Activated T-cell treated with anti-CD3 and anti-CD28 coated beads, Interleukin-2, amount 50 U/mL, for 24 hours (primary cell): ENCODE results near the gene OR8B4.

ENCODE experiments used
- DNase-seq: peaks from one replicate; pipeline ENCODE4 v3.0.0-alpha.2; 2020
- H3K27ac Mint-ChIP-seq: 2 replicates; pipeline ENCODE4 v1.8.0; 2020; ENCODE audit warnings: mild to moderate bottlenecking, mixed read lengths
- H3K27me3 Mint-ChIP-seq: 2 replicates; pipeline ENCODE4 v1.8.0; 2020; ENCODE audit warnings: mixed read lengths
- H3K36me3 Mint-ChIP-seq: 2 replicates; pipeline ENCODE4 v1.8.0; 2020; ENCODE audit warnings: low read depth, mixed read lengths
- H3K4me1 Mint-ChIP-seq: 2 replicates; pipeline ENCODE4 v1.8.0; 2020; ENCODE audit warnings: low read depth, mixed read lengths
- H3K4me3 Mint-ChIP-seq: 2 replicates; pipeline ENCODE4 v1.8.0; 2020; ENCODE audit warnings: mild to moderate bottlenecking, moderate library complexity, mixed read lengths
- H3K9me3 Mint-ChIP-seq: 2 replicates; pipeline ENCODE4 v1.8.0; 2020; ENCODE audit warnings: mixed read lengths

Gene OR8B4

GRCh38 chr11:124380585-124380984 lies 44.1 kb downstream of the OR8B4 start:
- no peak overlapping the region for H3K27ac Mint-ChIP-seq
- no peaks in the 10 kb centered on the region for H3K27me3 Mint-ChIP-seq
- no peak overlapping the region for H3K4me3 Mint-ChIP-seq
- H3K36me3 Mint-ChIP-seq = no peaks in the 10 kb centered on the region
- no peaks in the 10 kb centered on the region for H3K4me1 Mint-ChIP-seq
- no peak for DNase-seq
- H3K9me3 Mint-ChIP-seq = no peaks in the 10 kb centered on the region

- peaks cover 3% of the 10 kb centered on the region for H3K27me3 Mint-ChIP-seq
- H3K27ac Mint-ChIP-seq = no peak overlapping the region
- DNase-seq = no peak
- no peaks in the 10 kb centered on the region for H3K36me3 Mint-ChIP-seq
- H3K4me3 Mint-ChIP-seq = no peak overlapping the region
- H3K9me3 Mint-ChIP-seq = no peaks in the 10 kb centered on the region
- H3K4me1 Mint-ChIP-seq = no peaks in the 10 kb centered on the region
Measured at GRCh38 chr11:124376280-124376679, 48.4 kb downstream of the OR8B4 start.
